ENCODE data around the gene TXNDC15.
"Not testable (repeated sequence)": the region's sequence is repeated elsewhere in the genome, so short reads cannot be mapped to it uniquely, and the experiment has no call there.

TXNDC15 gene

DNA sequence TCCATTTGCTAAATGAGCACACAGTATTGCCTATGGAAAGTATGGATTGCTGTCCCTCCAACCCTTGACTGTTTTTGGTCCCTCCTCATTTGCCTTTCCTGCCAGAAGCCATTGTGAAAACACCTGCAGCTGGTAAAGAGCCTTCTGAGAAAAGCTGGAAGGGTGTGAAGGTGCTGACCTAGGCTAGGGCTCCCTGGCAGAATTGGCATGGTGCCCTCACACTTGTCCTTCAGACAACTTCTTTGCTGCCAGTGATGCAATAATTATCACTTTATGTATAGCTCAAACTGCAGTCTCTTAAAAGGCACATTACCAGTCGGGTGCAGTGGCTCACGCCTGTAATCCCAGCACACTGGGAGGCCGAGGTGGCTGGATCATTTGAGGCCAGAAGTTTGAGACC is 4.2 kb downstream of the TXNDC15 start:
- no peak for DNase-seq (ENCODE audit: low spot score)

DNA sequence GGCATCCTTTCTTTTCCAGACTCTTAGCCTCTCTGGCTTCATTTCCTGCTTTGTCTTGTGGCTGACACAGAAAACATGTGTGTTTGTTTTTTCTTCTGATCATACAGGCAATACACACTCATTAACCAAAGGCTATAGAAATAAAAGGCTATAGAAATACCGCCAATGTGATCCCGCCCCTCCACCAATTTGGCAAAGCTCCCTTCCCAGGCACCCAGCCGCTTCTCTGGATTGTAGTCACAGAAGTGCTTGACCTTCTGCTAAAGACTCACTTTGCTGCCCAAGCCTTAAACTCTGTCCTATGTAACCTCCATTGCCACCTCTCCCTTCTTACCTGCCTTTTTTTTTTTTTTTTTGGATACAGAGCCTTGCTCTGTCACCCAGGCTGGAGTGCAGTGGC is 5.3 kb downstream of the TXNDC15 start:
- no peak for DNase-seq (ENCODE audit: low spot score)

DNA sequence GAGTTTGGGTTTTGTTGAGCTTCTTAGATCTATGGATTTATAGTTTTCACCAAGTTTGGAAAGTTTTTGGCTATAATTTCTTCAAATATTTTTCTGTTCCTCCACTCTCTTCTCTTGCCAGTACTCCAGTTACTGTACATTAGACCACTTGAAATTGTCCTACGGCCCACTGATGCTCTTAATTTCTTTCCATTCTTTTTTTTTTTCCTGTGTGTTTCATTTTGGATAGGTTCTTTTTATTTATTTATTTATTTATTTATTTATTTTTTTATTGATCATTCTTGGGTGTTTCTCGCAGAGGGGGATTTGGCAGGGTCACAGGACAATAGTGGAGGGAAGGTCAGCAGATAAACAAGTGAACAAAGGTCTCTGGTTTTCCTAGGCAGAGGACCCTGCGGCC is 6.8 kb downstream of the TXNDC15 start:
- DNase-seq (ENCODE audit: low spot score) = not testable (repeated sequence)

DNA sequence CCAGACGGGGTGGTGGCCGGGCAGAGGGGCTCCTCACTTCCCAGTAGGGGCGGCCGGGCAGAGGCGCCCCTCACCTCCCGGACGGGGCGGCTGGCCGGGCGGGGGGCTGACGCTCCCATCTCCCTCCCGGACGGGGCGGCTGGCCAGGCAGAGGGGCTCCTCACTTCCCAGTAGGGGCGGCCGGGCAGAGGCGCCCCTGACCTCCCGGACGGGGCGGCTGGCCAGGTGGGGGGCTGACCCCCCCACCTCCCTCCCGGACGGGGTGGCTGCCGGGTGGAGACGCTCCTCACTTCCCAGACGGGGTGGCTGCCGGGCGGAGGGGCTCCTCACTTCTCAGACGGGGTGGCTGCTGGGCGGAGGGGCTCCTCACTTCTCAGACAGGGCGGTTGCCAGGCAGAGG is 7.5 kb downstream of the TXNDC15 start:
- DNase-seq (ENCODE audit: low spot score) = not testable (repeated sequence)

DNA sequence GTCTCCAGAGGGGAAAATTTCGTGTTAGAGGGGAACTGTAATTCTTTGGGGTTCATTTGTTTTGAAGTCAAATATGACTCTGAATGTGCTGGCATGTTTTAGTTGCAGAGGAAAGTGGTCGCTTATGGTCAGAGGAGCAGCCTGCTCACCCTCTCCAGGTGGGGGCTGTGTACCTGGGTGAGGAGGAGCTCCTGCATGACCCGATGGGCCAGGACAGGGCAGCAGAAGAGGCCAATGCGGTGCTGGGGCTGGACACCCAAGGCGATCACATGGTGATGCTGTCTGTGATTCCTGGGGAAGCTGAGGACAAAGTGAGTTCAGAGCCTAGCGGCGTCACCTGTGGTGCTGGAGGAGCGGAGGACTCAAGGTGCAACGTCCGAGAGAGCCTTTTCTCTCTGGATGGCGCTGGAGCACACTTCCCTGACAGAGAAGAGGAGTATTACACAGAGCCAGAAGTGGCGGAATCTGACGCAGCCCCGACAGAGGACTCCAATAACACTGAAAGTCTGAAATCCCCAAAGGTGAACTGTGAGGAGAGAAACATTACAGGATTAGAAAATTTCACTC is 13.5 kb downstream of the TXNDC15 start:
- DNase-seq (ENCODE audit: low spot score) = no peak

DNA sequence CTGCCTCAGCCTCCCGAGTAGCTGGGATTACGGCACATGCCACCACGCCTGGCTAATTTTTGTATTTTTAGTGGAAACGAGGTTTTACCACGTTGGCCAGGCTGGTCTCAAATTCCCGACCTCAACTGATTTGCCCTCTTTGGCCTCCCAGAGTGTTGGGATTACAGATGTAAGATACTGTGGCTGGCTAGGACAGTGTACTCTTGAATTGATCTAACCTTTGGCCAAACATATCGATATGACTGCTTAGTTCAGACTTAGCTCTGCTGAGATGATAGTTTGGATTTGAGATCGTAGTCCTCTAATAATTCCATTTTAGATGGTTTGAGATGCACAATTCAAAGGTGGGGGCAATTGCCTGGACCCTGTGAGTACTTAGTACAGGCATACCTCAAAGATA is 15.2 kb downstream of the TXNDC15 start:
- DNase-seq (ENCODE audit: low spot score) = no peak

DNA sequence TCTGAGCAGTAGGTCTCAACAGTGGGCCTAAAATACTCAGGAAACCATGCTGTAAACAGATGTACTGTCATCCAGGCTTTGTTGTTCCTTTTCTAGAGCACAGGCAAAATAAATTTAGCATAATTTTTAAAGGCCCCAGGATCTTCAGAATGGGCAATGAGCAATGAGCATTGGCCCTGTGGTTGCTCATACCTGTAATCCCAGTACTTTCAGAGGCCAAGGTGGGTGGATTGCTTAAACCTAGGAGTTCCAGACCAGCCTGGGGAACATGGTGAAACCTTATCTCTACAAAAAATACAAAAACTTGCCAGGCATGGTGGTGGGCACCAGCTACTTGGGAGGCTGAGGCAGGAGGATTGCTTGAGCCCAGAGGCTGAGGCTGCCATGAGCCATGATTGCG is 17.3 kb downstream of the TXNDC15 start:
- DNase-seq (ENCODE audit: low spot score) = no peak

DNA sequence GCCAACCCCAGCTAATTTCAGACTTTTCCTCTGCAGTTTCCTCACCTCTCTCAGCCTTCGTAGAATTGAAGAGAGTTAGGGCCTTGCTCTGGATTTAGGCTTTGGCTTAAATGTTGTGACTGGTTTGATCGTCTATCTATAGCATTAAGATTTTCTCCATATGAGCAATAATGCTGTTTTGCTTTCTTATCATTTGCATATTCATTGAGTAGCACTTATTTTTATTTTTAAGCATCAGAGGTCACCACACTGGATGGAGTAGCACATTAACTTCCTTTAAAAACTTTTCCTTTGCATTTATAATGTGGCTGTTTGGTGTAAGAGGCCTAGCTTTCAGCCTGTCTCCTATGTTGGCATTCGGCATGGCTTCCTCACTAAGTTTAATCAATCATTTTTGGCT is 18.1 kb downstream of the TXNDC15 start:
- DNase-seq (ENCODE audit: low spot score) = no peak

DNA sequence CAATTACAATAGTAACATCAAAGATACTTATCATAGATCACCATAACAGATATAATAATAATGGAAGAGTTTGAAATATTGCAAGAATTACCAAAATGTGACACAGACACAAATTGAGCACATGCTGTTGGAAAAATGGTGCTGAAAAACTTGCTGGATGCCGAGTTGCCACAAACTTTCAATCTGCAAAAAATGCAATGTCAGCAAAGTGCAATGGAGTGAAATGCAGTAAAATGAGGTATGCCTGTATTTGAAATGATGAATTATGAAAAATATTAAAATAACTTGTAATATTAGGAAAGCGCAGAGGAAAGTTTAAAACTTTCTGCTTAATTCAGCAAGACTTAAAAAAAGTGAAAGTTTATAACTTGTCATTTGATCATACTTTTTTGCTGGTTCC is 18.8 kb downstream of the TXNDC15 start:
- no peak for DNase-seq (ENCODE audit: low spot score)

DNA sequence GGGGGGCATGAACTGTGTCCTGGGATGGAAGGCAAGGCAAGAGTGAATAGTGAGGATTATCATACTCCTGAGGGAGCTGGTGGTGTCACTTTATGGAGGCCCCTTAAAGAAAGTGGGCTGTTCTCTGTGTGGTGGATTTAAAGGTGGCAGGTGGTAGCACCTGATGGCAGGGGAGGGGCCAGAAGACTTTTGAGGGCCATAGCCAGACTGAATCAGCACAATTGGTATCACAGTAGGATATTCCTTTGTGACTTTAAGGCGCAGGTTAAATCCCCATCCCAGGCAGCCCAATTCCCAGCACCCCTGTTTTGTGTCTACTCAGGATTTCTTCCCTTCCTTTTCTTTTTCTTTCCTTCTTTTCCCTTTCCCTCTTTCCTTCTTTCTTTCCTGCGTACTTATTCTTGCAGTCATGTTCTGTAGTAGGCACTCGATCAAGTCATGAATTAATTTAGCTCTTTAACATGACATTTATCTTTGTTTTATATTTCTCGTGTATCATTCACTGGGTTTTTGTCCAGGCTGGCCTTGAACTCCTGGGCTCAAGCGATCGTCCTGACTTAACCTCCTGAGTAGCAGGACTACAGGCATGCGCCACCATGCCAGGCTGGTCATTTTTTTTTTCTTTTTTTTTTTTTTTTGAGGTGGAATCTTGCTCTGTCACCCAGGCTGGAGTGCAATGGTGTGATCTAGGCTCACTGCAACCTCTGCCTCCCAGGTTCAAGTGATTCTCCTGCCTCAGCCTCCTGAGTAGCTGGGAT is 19.8 kb downstream of the TXNDC15 start:
- DNase-seq (ENCODE audit: low spot score) = no peak

DNA sequence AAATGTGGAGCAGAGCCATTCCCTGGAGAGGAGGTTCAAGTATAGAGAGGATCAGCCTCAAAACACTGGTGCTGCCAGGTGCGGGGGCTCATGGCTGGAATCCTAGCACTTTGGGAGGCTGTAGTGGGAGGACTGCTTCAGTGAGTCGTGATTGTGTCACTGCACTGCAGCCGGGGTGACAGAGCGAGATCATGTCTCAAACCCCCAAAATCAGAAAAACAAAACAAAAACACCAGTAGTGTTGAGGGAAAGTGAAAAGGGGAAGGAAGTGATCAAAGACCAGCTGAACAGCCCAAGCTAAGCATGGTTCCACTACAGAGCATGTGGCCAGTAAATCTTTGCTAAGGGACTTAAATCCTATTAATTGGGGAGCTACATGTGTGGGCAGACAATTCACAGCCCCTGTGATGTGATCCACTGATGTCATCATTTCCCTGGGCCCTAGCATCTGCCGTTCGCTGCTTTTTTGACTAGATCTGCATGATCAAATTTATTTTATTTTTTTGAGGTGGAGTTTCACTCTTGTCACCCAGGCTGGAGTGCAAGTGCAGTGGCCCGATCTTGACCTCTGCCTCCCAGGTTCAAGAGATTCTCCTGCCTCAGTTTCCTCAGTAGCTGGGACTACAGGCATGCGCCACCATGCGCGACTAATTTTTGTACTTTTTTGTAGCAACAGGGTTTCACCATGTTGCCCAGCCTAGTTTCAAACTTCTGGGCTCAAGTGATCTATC is 28.1 kb downstream of the TXNDC15 start:
- DNase-seq (ENCODE audit: low spot score) = no peak

DNA sequence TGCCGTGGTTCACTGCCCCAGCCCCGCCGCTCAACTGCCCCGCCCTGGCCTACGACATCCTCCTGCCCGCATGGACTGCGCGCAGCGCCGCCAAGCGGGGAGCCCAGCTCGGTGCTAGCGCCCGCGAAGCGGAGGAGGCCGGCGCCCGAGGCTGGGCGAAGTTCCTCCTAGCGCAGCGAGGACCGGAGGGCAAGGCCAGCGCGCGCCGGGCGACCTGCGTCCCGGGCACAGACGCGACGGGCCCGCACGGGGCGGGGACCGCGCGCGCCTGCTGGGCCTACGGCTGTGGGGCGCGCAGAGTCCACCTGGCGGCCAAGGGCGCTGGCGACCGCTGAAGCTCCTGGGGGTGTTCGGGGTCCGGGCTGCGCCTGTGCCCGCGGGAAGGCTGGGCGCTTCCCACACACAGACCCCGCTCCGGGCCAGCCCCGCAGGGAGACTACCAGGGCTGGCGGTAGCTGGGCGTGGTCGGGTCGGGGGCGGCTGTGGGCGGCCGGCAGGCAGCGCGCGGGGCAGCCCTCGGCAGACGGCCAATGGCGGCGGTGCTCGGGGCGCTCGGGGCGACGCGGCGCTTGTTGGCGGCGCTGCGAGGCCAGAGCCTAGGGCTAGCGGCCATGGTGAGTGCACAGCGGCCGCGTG is 30.6 kb downstream of the TXNDC15 start, which contains the start of gene PCBD2:
TSS of gene PCBD2 (plus strand) at position 522 of the 636 bp plus-strand sequence. CDS start at position 531, 9 bp downstream.
- DNase-seq (ENCODE audit: low spot score) = peak; percentile 86

DNA sequence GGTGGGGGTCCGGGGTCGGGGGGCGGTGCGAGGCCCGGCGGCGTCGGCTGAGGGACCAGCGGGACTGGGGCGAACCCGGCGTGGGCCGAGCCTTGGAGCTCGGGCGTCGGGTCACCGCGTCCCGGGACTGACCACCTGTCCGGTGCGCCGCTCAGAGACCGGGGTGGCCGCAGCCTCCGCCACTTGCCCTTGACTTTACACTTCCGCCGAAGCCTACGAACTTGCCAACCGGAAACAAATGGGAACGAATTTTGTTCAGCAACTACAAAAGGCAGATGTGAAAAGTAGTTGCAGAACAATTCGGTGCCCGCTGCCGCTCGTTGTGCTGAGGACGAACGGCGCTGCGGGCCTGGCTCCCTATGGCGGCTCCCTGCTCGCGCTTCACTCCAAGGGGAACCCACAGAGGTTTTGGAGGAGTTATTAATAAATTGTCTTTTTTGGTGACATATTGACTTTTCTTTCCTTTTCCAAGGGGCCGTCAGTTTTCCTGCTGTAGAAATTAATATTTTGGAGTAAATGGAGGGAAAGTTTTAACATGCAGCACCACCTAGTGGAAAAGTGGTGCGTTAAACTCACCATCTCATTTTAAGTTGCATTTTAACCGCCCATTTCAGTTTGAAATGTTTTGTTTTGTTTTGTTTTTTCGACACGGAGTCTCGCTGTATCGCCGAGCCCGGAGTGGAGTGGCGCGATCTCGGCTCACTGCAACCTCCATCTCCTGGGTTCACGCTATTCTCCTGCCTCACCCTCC is 31.2 kb downstream of the TXNDC15 start:
- peak; percentile 63 for DNase-seq (ENCODE audit: low spot score)

DNA sequence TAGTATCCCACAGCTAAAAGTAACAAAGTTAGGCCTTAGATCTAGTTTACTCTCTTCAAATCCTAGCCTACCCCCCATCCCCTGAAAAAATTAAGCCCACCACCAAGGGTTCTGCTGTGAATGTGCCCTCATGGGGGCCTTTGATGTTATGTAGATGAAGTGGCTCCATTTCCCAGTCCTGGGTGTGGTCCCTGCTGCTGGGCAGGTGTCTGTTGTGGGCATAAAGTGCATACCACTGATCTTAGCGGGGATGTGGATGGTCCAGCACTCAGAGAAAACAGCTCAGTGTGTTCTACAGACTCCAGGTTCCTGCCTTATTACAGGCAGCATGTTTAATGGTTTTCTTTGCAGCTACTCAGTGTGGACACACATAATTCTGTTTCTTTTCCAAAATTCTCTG is 32.6 kb downstream of the TXNDC15 start:
- DNase-seq (ENCODE audit: low spot score) = no peak

DNA sequence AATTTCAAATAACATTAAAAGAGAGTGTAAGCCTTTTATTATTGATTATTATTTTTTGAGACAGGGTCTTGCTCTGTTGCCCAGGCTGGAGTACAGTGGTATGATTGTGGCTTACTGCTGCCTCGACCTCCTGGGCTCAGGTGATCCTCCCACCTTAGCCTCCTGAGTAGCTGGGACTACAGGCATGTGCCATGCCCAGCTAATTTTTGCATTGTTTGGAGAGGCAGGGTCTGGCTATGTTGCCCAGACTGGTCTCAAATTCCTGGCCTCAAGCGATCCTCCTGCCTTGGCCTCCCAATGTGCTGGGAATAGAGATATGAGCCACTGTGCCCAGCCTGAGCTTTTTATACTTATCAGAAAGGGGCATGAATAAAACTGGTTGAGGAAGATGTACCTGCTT is 36.6 kb downstream of the TXNDC15 start:
- not testable (repeated sequence) for DNase-seq (ENCODE audit: low spot score)

DNA sequence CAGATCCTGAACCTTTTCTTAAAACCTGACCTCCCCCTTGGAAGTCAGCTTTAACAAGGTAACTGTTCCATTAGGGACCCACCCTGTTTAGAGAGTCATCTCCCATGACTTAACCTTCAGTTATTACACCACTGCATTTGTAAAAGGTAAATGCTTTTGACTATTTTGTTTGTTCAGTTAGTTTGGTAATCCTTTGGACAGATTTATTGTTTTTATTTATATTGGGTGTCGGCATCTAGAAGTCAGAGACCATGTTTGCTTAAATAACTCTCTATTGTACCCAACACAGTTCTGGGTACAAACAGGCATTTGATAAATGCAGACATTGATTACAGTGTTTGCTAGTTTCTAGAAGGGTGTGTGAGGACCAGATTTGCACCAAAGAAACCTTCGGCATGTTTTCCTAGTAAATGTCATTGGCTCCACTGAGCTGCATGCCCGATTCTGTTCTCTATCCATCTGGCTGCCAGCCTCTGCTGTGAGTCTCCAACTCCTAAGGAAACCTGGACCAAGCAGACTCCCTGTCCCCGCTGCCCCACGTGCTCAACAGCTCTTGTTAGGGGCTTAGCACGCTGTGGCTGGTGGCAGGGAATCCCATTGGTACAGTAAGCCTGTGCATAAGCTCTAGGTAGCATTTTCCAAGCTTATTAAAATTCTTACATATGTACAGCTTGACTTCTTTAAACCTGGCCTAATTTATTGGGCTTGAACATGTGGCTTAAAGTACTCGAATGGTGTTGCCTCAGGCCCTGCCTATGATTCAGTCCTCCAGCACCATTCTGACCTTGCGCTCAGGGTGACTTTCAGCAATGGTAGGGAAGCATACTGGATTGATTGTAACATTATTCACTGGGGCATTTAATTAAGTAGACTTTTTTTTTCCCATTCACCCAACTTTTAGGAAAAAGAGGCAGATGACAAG is 37.4 kb downstream of the TXNDC15 start:
- no peak for DNase-seq (ENCODE audit: low spot score)

DNA sequence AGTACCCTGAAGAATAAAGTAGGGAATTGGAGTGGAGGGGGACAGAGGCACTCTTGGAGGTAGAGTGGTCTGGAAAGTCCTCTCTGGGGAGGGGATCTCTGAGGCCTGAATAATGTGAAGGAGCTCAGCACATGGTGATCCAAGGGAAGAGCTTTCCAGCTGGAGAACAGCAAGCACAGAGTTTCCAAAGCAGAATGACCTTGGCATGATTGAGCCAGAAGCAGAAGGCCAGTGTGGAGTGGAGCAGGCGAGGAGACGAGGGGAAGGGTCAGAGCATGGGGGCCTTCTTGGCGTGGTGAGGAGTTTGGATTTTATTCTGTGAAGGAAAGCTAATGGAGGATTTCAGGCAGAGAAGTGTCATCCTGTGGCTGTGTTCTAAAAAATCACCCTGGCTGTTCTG is 39.1 kb downstream of the TXNDC15 start:
- no peak for DNase-seq (ENCODE audit: low spot score)

DNA sequence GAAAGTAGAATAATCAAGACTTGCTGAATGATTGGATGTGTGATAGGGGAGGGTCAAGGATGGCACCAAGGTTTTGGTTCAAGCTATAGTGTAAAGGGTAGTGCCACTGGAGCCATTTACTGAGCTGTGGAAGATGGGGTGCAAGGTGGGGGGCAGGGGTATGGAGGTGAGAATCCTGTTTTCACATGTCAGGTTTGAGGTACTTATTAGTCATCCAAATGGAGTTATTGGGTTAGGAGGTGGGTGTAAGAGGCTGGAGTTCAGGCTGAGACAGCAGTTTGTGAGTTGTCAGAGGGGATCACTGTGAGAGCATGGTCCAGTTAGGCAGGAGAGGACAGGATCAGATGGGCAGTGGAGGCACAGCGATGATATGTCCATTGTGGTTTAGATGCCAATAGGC is 39.6 kb downstream of the TXNDC15 start:
- DNase-seq (ENCODE audit: low spot score) = no peak

DNA sequence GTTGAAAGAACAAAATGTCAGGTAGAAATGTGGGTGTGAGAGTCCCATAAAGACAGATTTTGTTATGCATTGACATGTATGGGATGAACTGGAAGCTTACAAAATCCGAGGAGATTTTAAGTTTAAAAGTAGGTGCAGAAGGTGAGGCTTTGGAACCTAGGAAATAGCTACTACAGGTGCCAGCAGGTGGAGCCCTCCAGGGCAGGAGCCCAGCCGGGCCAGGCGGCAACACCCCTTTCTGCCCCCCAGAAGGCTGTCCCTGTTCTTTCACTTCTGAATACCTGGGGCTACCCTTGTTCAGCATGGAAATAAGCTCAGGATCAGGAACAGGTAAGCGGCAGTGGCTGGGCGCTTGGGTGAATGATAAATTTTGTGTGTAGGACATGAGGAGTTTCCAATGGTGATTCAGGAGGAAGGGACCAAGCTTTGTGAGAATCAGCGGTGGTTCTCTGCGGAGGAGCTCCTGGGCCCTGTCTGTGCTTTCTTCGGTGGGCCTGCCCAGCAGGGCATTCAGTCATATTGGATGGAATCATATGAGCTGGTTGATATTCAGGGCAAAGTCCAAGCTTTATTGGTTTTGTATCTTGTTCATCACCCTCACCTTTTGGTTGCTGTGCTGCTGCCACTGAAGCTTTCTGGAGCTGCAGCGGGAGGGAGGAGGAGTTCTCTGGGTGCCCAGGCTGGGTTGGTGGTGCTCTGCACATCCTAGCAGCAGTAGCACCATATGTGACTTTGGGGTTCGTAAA is 43.1 kb downstream of the TXNDC15 start:
- no peak for DNase-seq (ENCODE audit: low spot score)

DNA sequence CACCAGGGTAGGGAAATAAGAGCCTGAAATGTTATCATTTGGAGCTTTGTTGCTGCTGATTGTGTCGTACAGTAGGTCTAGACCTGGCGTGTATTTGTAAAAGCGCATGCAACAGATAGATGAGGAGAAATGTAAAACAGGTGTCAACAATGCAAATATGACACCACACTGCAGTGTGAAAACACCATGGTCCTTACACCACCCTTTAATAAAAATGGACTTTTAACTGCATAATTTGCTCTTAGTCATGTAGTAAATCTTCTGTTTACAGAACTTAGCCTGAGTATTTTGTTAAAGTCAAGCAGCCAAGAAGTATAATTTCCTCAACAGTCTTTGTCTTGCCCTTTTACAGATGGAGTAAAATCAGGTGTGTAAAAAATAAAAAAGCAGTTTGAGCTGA is 44.7 kb downstream of the TXNDC15 start:
- DNase-seq (ENCODE audit: low spot score) = no peak

Data from putamen (tissue), 1 donor.